ENCODE measurements around the gene ARSG. TPM values are rescaled to one million over a fixed set of nuclear protein-coding genes. Genes with fewer than 3 reads are reported as not detected.

The ARSG gene
- total and polyA plus RNA-seq, 2 of the 13 experiments (the other 11 are each of a cell fraction or from before 2014, with no cell fraction given) = 3.7 to 15.2 TPM

DNA sequence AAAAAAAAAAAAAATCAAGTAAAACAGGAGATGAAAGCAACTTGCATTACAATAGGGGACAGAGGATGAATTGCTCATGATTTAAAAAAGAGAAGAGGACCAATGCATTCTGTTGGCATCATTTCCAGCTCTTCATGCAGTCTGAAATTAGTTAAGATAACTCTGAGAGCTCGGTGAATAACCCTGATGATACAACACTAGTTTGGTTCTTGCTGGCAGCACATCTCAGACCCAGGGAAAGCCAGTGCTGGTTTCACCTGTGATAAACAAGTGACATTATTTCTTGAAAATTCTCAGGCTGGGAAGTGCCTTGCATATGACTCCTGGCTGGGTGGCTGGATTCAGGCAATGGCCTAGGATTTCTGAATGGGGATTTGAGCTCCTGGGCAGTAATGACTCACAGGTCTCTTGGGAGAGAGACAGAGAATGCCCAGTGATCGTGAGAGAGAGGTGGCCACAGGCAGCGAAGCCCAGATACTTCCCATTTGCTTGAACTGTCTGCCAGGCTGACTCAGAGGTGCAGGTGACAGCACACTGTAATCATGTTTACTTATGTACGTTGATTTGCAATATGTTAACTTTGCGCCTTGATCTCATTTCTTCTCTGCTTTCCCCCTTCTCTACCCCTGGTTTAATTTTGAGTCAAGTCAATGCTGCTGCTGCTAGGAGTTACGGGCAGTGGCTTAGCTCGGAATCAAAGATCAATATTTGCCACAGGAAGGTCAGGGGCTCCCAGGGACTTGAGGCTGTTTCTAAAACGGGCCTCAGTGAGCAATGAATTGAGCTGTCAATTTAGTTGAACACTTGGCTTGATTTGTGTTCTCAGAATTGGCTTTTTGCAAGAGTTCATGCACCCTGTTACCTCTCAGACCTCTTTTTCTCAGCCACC is 27.1 kb downstream of the ARSG start (continued):
- no peak for TF ChIP-seq REPIN1 (CRISPR knock-in tag; IDR thresholded peaks at IDR 0.05; ENCODE audit: borderline replicate concordance, low read depth)
- TF ChIP-seq HDAC1 (CRISPR knock-in tag; IDR thresholded peaks at IDR 0.05) = no peak
- TF ChIP-seq MIER3 (CRISPR knock-in tag; IDR thresholded peaks at IDR 0.05; ENCODE audit: borderline replicate concordance) = peak; percentile 67; the same call in 1 of the 2 replicates
- TF ChIP-seq ZNF879 (CRISPR knock-in tag; IDR thresholded peaks at IDR 0.05) = no peak
- no peak for TF ChIP-seq ZNF83 (CRISPR knock-in tag; IDR thresholded peaks at IDR 0.05; ENCODE audit: borderline replicate concordance)
- 0 out of 2 replicates have a peak, but pooled peaks have one; percentile 46 for TF ChIP-seq JUND (CRISPR knock-in tag; IDR thresholded peaks at IDR 0.05)
- TF ChIP-seq CBX5 (CRISPR knock-in tag; IDR thresholded peaks at IDR 0.05; ENCODE audit: borderline replicate concordance) = peak; percentile 54; the same call in 1 of the 2 replicates
- no peak for TF ChIP-seq ZNF747 (CRISPR knock-in tag; IDR thresholded peaks at IDR 0.05; ENCODE audit: borderline replicate concordance)
- TF ChIP-seq ZNF615 (CRISPR knock-in tag; IDR thresholded peaks at IDR 0.05; ENCODE audit: borderline replicate concordance) = 0 out of 2 replicates have a peak, but pooled peaks have one; percentile 21
- peak; percentile 20; the same call in 1 of the 2 replicates for TF ChIP-seq PRMT3 (CRISPR knock-in tag; IDR thresholded peaks at IDR 0.05; ENCODE audit: borderline replicate concordance, low read depth)
- TF ChIP-seq ADNP (CRISPR knock-in tag; IDR thresholded peaks at IDR 0.05) = no peak
- no peak; the same call in none of the 2 replicates for TF ChIP-seq STAG1 (CRISPR knock-in tag; IDR thresholded peaks at IDR 0.05)
- TF ChIP-seq CCDC6 (CRISPR knock-in tag; IDR thresholded peaks at IDR 0.05) = no peak; the same call in 1 of the 2 replicates
- peak; percentile 39; the same call in 1 of the 2 replicates for TF ChIP-seq KDM3A (CRISPR knock-in tag; IDR thresholded peaks at IDR 0.05; ENCODE audit: low read depth)
- TF ChIP-seq TBX3 (IDR thresholded peaks at IDR 0.05; ENCODE audit: borderline replicate concordance) = no peak; the same call in 1 of the 2 replicates
- peak; percentile 91 for TF ChIP-seq FOXA3 (CRISPR knock-in tag; IDR thresholded peaks at IDR 0.05)
- TF ChIP-seq DR1 (CRISPR knock-in tag; IDR thresholded peaks at IDR 0.05) = no peak
- peak; percentile 59; the same call in 1 of the 2 replicates for TF ChIP-seq HOXA3 (CRISPR knock-in tag; IDR thresholded peaks at IDR 0.05)
- no peak for TF ChIP-seq ATF7 (IDR thresholded peaks at IDR 0.05)
- no peak for TF ChIP-seq ATF7 (CRISPR knock-in tag; IDR thresholded peaks at IDR 0.05)
- TF ChIP-seq, protein P1, sequence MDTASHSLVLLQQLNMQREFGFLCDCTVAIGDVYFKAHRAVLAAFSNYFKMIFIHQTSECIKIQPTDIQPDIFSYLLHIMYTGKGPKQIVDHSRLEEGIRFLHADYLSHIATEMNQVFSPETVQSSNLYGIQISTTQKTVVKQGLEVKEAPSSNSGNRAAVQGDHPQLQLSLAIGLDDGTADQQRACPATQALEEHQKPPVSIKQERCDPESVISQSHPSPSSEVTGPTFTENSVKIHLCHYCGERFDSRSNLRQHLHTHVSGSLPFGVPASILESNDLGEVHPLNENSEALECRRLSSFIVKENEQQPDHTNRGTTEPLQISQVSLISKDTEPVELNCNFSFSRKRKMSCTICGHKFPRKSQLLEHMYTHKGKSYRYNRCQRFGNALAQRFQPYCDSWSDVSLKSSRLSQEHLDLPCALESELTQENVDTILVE (CRISPR knock-in tag; IDR thresholded peaks at IDR 0.05) = peak; percentile 30; the same call in 1 of the 2 replicates
- no peak for TF ChIP-seq RBFOX2 (IDR thresholded peaks at IDR 0.05; ENCODE audit: low read depth, low read length)
- TF ChIP-seq, protein P2, sequence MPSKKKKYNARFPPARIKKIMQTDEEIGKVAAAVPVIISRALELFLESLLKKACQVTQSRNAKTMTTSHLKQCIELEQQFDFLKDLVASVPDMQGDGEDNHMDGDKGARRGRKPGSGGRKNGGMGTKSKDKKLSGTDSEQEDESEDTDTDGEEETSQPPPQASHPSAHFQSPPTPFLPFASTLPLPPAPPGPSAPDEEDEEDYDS (CRISPR knock-in tag; IDR thresholded peaks at IDR 0.05) = peak; percentile 36; the same call in 1 of the 2 replicates
- TF ChIP-seq PHF8 (CRISPR knock-in tag; IDR thresholded peaks at IDR 0.05) = peak; percentile 33; the same call in 1 of the 2 replicates
- TF ChIP-seq PRPF4 (IDR thresholded peaks at IDR 0.05; ENCODE audit: low read depth, low read length, poor library complexity, severe bottlenecking) = no peak
- peak; percentile 45; the same call in 1 of the 2 replicates for TF ChIP-seq ZNF335 (CRISPR knock-in tag; IDR thresholded peaks at IDR 0.05)
- peak; percentile 74 for TF ChIP-seq MEIS2 (CRISPR knock-in tag; IDR thresholded peaks at IDR 0.05)
